Activated T-cell treated with anti-CD3 and anti-CD28 coated beads, Interleukin-2, amount 50 U/mL, for 4 hours (primary cell): ENCODE results near the gene SEMA6A. TPM values are rescaled to one million over a fixed set of nuclear protein-coding genes. Genes with fewer than 3 reads are reported as not detected.

Experiments
- ATAC-seq, 2 donors: fragments of 200-7000 bp; cut with Tn5 transposase; one replicate each; pipeline ENCODE4 v1.10.0; 2021
- DNase-seq: peaks from one replicate; pipeline ENCODE4 v3.0.0-alpha.2; 2020
- H3K27me3 Mint-ChIP-seq: one replicate; pipeline ENCODE4 v1.8.0; 2021; ENCODE audit warnings: low read depth, mixed read lengths
- H3K36me3 Mint-ChIP-seq: one replicate; pipeline ENCODE4 v1.8.0; 2022; ENCODE audit warnings: mixed read lengths; ENCODE audit not compliant: insufficient read depth
- H3K4me1 Mint-ChIP-seq: one replicate; pipeline ENCODE4 v1.8.0; 2021; ENCODE audit warnings: low read depth, mixed read lengths
- H3K4me3 Mint-ChIP-seq: one replicate; pipeline ENCODE4 v1.8.0; 2021; ENCODE audit warnings: mild to moderate bottlenecking, moderate library complexity, mixed read lengths
- H3K9me3 Mint-ChIP-seq: one replicate; pipeline ENCODE4 v1.8.0; 2021; ENCODE audit warnings: mixed read lengths
- total RNA-seq, 3 donors: library from RNA; stranded (reverse); gene quantifications; one replicate each; pipeline ENCODE4 v1.2.1, GENCODE V29; 2021

The SEMA6A gene, protein sequence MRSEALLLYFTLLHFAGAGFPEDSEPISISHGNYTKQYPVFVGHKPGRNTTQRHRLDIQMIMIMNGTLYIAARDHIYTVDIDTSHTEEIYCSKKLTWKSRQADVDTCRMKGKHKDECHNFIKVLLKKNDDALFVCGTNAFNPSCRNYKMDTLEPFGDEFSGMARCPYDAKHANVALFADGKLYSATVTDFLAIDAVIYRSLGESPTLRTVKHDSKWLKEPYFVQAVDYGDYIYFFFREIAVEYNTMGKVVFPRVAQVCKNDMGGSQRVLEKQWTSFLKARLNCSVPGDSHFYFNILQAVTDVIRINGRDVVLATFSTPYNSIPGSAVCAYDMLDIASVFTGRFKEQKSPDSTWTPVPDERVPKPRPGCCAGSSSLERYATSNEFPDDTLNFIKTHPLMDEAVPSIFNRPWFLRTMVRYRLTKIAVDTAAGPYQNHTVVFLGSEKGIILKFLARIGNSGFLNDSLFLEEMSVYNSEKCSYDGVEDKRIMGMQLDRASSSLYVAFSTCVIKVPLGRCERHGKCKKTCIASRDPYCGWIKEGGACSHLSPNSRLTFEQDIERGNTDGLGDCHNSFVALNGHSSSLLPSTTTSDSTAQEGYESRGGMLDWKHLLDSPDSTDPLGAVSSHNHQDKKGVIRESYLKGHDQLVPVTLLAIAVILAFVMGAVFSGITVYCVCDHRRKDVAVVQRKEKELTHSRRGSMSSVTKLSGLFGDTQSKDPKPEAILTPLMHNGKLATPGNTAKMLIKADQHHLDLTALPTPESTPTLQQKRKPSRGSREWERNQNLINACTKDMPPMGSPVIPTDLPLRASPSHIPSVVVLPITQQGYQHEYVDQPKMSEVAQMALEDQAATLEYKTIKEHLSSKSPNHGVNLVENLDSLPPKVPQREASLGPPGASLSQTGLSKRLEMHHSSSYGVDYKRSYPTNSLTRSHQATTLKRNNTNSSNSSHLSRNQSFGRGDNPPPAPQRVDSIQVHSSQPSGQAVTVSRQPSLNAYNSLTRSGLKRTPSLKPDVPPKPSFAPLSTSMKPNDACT
- total RNA-seq: 1 to 10 TPM in 2 of 3 donors, under 1 TPM in 1; 0.92 to 2.1 (median 1.1) TPM

DNA sequence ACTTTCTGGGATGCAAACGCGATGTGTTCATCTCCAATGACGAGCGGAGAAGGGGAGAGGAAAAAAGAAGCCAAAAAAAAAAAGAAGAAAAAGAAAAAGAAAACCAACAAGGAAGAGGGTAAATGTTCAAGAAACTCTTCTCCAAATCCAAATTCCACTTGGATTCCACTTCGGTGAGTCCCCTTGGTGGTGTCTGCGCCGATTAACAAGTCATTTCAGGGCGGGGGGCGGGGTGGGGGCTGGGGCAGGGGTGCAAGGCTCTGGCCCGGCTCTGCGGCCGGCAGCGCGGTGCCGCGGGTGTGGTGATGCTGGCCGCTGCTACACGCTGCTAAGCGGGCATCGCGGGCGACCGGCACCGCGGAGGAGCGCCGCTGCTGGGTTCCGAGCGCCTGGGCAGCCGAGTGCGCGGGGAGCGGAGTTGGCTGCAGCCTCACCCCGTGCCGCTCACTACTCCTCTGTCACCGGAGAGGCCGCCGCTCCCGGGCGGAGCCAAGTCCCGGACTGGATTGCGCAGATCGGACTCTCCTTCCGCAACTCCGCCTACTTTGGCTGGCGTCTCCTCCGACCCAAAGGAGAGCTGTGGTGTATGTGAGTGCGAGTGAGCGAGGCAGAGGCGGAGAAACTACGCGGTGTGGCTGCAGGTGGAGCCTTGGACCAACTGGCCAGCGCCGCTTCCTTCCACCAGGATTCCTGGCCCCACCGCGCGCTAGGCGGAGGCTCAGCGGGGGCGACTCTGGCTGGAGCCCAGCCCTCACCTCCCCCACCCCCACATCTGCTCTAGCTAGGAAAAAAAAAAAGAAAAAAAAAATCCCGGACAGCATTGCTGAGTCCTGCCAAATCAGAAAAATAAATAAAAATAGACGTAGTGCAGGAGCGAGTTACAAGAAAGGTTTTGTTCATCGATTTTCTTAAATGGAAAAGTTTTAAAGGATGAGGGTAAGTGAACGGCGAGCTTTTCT is at the start of gene SEMA6A:
SEMA6A (minus strand) TSS at position 457 of the 959 bp plus-strand sequence. CDS start 69,879 bp downstream, outside the sequence.
- H3K4me1 Mint-ChIP-seq: peaks cover 23% of the 10 kb centered on the region
- H3K27me3 Mint-ChIP-seq: peaks cover 75% of the 10 kb centered on the region

DNA sequence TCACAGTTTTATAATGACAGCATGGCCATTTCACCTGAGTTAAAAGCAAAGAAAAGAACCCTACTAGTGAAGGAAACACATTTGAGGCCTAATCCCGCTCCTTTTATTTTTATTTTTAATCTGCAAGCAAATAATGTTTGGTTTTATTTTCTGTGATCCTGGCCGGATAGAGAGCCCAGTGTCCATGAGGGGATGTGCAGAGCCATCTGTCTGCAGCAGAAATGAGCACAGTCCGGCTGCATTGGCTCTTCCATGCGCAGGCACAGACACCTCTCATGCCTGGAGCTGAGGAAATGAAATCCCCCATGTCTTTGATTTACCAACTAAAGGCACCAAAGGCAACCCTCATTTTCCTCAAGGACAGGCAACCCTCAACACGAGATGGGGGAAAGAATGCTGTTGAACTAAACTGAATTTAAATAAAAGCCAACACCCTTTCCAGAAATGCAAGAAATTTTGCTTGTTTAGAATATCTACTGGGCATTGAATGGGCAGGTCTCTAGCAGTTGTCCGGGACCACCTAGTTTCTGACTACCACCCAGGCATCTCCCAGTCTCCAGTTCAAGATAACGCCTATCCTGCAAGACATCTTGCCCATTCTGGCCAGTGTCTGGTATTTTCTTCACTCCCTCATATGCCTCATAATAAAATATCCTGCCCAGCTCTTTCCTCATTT is 47.9 kb upstream of the SEMA6A start:
- Mint-ChIP-seq H3K4me3 (no peak overlapping the region), H3K4me1 (no peaks in the 10 kb centered on the region), H3K36me3 (no peaks in the 10 kb centered on the region), H3K27me3 (peaks cover 6% of the 10 kb centered on the region), H3K9me3 (no peaks in the 10 kb centered on the region)
- no peak for ATAC-seq
- no peak for DNase-seq

More for the DNA sequence above, at the start of gene SEMA6A:
- H3K9me3 Mint-ChIP-seq: no peaks in the 10 kb centered on the region
- peak within 1 kb of the TSS; percentile 78 for H3K4me3 Mint-ChIP-seq
- DNase-seq (no peak), ATAC-seq (peak; percentile 73 to 76)
- no peaks in the 10 kb centered on the region for H3K36me3 Mint-ChIP-seq

DNA sequence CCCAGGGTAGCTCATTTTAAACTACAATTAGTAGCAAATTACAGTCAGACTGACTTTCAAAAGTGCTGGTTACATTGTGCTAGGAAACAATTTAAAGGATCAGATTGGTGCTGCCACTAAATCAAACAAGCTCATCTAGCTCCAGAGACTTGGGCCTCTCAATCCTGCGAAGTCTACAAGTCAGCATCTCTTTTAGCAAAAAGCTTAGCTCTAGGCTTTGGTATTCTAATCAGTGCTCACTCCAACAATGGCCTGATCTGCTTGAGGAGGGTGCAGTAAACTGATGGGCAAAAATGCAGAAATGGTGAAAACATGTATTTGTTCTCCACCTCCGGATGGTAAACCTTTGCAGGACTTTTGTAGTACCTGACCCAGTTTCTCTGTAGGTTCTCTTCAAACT is 47.0 kb upstream of the SEMA6A start:
- Mint-ChIP-seq H3K4me3 (no peak overlapping the region), H3K9me3 (no peaks in the 10 kb centered on the region), H3K4me1 (no peaks in the 10 kb centered on the region), H3K36me3 (no peaks in the 10 kb centered on the region), H3K27me3 (peaks cover 6% of the 10 kb centered on the region)
- DNase-seq (no peak), ATAC-seq (no peak)

DNA sequence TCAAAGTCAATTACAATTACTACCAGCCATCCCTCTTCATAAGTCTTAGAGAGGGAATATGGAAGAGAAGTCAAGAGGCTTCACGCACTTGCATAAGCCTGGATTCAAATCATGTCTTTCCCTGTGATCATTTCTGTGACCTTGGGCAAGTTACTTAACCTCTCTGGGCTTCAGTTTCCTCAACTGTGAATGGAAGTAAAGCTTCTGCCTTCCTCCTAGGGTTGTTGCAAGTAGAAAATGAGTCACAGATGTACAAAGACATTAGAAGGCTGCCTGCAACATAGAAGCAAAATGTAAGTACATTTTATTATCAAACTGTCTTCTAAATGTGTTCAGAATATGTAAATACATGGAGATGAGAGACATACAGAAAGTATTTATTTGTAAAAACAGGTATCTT is 42.3 kb upstream of the SEMA6A start:
- Mint-ChIP-seq H3K4me1 (no peaks in the 10 kb centered on the region), H3K9me3 (no peaks in the 10 kb centered on the region), H3K4me3 (no peak overlapping the region), H3K36me3 (no peaks in the 10 kb centered on the region), H3K27me3 (peaks cover 3% of the 10 kb centered on the region)
- no peak for ATAC-seq
- no peak for DNase-seq

DNA sequence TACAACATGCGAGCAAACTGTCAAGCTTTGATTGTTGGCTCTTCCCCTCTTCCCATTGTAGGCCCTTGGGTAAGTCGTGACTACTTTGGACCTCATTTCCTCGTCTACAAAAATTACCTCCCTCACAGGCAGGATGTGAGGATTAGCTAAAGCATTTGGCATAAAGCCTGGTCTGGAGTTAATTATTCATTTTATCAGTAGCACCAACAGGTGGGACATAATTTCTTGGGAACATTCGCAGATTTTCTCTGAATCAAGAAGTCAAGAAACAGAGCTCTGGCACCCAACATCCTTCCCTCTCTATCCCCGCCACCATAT is 39.9 kb upstream of the SEMA6A start:
- Mint-ChIP-seq H3K4me3 (no peak overlapping the region), H3K36me3 (no peaks in the 10 kb centered on the region), H3K9me3 (no peaks in the 10 kb centered on the region), H3K27me3 (no peaks in the 10 kb centered on the region), H3K4me1 (no peaks in the 10 kb centered on the region)
- no peak for ATAC-seq
- DNase-seq: no peak

DNA sequence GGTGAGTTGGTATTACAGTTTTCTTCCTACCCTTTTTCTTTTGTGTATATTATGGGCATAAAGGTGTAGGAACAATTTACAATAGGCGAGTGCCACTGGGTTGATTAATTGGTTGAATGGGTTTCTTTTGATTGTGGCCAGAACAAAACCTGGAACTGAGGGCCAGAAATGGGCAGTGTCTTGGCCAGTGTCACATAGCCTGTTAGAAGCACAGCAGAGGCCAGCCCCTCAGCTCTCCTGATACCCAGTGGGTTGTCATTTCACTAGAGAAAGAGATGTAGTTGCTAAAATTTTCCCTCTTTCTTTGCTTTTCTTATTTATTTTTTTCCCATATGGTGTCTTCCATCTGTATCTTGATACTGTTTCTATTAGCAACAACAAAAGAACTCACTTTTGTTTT is 38.8 kb upstream of the SEMA6A start:
- H3K9me3 Mint-ChIP-seq: no peaks in the 10 kb centered on the region
- ATAC-seq (no peak), DNase-seq (no peak)
- no peaks in the 10 kb centered on the region for H3K4me1 Mint-ChIP-seq
- H3K4me3 Mint-ChIP-seq: no peak overlapping the region
- no peaks in the 10 kb centered on the region for H3K36me3 Mint-ChIP-seq
- no peaks in the 10 kb centered on the region for H3K27me3 Mint-ChIP-seq

DNA sequence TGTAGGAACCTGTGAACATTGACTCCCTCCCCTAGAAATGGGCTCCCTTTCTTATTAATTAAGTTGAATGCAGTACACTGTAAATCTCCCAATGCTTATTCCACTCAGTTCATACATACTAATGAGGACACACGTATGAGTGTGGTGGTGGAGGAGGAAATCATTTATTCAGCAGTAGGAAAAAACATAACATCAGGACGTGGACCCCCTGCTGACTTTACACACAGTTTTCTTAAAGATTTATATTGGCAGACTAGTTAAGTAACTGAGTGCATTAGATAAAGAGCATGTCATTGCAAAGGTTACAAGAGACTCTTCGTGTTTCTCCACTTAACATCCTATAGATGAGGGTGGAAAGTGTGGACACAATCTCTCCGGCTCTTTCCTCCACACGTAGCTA is 37.8 kb upstream of the SEMA6A start:
- Mint-ChIP-seq H3K4me3 (no peak overlapping the region), H3K4me1 (no peaks in the 10 kb centered on the region), H3K9me3 (no peaks in the 10 kb centered on the region), H3K36me3 (no peaks in the 10 kb centered on the region), H3K27me3 (no peaks in the 10 kb centered on the region)
- ATAC-seq (no peak), DNase-seq (no peak)

DNA sequence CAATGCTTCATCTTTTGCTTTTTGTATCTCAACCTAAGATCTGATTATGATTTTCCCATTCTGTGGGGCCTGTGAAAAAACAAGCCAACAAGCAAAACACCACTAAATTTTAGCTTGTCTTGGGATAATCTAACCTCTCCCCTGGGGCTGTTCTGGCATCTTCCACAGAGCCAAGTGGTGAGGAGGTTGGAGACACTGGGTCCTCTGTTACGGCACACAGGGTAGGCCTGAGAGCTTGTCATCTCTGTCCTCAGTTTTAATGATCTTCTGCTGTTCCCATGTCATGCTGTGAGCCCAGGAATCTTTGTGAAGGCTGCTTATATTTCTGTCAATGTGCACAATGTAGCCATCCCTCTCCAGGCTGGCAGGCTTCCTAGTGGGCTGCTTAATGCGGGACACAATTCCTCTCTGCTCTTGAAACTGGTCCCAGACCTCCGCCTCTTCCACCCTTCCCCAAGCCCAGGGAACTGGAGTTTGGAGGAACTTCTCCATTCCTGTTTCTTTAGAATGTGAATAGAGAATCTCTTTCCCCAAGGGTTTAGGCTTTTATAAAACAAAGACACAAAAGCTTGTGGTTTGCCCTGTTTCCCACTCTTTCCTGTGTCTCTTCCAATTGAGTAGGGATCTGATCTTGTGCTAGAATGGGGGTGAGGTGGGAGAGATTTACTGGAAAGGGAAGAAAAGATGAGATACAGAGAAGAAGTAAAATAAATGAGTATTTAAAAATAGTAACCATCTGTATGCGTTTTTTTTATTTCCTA is 30.9 kb upstream of the SEMA6A start:
- Mint-ChIP-seq H3K4me3 (no peak overlapping the region), H3K27me3 (no peaks in the 10 kb centered on the region), H3K36me3 (no peaks in the 10 kb centered on the region), H3K9me3 (no peaks in the 10 kb centered on the region), H3K4me1 (no peaks in the 10 kb centered on the region)
- DNase-seq: no peak
- ATAC-seq: no peak

DNA sequence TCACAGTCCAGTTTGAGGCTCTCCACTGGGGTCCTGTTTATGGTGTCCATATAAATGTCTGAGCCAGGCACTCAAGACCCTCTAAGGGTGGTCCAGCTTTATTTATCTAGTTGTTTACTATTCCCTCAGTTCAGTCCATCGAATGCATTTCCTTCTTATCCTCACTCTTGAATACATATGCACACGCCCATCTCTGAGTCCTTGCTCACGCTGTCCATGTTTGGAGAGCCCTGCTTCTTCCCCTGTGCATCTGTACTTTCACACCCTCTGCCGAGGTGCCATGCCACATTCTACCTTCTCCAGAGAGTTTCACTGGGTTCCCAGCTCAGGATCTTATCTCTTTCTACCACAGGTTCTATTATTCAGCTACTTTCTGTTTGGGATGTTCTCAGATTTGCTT is 30.2 kb upstream of the SEMA6A start:
- no peaks in the 10 kb centered on the region for H3K9me3 Mint-ChIP-seq
- no peaks in the 10 kb centered on the region for H3K27me3 Mint-ChIP-seq
- H3K4me3 Mint-ChIP-seq: no peak overlapping the region
- DNase-seq (no peak), ATAC-seq (no peak)
- H3K36me3 Mint-ChIP-seq: no peaks in the 10 kb centered on the region
- no peaks in the 10 kb centered on the region for H3K4me1 Mint-ChIP-seq

DNA sequence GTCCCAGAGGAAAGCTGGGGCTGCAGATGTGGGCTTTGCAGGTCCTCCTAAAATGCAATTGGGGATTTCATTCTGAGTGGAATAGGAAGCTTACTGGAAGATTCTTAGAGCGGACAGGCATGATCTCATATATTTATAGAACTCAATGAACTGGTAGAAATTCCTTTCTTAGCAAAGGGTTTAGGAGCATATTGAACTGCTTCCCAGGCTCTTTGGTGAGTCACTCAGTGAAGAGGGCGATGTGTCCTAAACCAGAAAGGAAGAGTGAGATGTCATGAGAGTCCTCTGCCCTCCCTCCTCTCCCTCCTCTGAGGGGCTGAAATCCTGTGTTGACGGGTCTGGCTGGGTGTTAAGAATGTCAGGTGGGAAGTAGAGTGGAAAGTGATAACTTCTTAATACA is 26.3 kb upstream of the SEMA6A start:
- Mint-ChIP-seq H3K27me3 (no peaks in the 10 kb centered on the region), H3K9me3 (no peaks in the 10 kb centered on the region), H3K4me3 (no peak overlapping the region), H3K4me1 (no peaks in the 10 kb centered on the region), H3K36me3 (no peaks in the 10 kb centered on the region)
- DNase-seq (no peak), ATAC-seq (no peak)

DNA sequence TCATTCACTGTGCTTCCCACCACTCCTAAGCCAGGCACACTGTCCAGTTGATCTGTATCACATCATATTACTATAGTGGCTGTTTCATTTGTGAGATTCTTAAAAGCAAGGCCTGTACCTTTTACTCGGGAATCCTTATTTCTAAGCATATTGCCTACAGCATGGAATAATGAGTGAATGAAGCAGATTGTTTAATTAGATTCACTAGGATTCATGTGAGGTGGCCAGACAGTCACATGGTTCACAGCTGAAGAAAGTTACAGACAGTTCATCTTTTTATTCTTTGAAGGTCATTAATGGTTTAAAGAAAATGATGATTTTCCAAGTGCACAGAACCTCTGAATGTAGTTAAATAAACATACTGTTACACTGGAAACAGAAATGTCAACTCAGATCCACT is 24.3 kb upstream of the SEMA6A start:
- no peak overlapping the region for H3K4me3 Mint-ChIP-seq
- no peaks in the 10 kb centered on the region for H3K27me3 Mint-ChIP-seq
- ATAC-seq (no peak), DNase-seq (no peak)
- no peaks in the 10 kb centered on the region for H3K36me3 Mint-ChIP-seq
- no peaks in the 10 kb centered on the region for H3K9me3 Mint-ChIP-seq
- H3K4me1 Mint-ChIP-seq: no peaks in the 10 kb centered on the region

DNA sequence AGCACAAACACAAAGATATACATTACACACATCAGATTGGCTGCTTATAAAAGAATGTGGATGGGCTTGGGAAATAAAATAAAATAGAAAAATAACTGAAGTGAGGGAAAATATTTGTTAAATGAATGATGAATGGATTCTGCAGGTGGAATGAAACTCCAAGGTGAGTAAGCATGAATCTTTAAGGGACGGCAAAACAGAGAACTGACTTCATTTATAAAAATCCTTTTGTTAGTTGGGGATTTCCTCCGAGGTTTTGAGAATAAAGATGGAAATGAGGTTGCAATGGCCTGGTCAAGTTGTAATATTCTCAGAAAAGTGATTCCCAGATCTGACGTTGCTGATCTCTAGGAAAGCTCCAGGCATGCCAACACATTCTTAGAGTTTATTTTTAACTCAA is 20.9 kb upstream of the SEMA6A start:
- Mint-ChIP-seq H3K27me3 (no peaks in the 10 kb centered on the region), H3K9me3 (no peaks in the 10 kb centered on the region)

DNA sequence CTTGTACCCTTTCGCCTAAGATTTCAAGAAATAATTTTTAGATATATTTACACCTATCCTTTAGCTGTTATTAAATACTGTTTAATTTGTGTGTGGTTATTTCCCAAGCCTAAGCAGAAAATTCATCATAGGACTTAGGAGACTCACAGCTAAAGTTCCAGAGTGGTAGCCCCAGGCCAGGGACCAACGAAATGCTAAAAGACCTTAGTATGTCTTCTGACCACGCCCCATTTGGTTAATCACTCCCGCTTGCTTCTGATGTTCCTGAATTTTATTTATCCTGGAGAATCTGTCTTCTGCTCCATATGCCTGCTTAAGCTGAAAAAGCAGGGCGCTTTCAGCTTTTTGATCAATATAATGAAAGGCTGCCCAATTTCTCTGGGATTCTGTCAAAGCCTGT is 18.7 kb upstream of the SEMA6A start:
- DNase-seq (no peak), ATAC-seq (no peak)
- no peaks in the 10 kb centered on the region for H3K36me3 Mint-ChIP-seq
- H3K27me3 Mint-ChIP-seq: no peaks in the 10 kb centered on the region
- H3K9me3 Mint-ChIP-seq: no peaks in the 10 kb centered on the region
- H3K4me3 Mint-ChIP-seq: no peak overlapping the region
- no peaks in the 10 kb centered on the region for H3K4me1 Mint-ChIP-seq

More for the DNA sequence above, 20.9 kb upstream of the SEMA6A start:
- no peaks in the 10 kb centered on the region for H3K36me3 Mint-ChIP-seq
- DNase-seq (no peak), ATAC-seq (no peak)
- no peaks in the 10 kb centered on the region for H3K4me1 Mint-ChIP-seq
- H3K4me3 Mint-ChIP-seq: no peak overlapping the region
